Nucleus accumbens (tissue), 56 donors: ENCODE results near the gene HLA-B.
"Not testable (repeated sequence)": the region's sequence is repeated elsewhere in the genome, so short reads cannot be mapped to it uniquely, and the experiment has no call there.

ENCODE experiments used
- DNase-seq, 56 donors: peaks; one replicate each; lab custom pipeline; 2025; lab: John Stamatoyannopoulos, UW

Gene HLA-B

GRCh38 chr6:31386099-31386498 is 29.1 kb upstream of the HLA-B start:
- DNase-seq: no peak

DNA sequence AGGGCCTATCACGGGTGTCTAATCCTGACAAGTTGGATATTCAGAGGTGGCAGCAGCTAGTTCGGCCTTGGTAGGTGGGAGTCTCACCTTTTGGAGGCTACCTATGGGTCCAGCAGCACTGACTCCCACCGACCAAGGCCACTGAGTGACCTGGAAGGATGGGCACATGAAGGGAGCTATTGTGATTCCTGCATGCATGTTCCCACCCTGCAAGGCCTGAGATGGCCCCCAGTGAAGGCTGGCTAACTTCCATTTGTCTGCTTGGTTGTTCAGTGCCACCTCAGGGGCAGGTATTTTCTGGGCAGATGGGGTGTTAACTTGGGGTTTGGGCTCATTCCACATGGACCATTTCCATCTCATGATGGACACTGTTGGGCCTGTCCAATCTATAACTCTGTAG is 28.1 kb upstream of the HLA-B start:
- DNase-seq: no peak

DNA sequence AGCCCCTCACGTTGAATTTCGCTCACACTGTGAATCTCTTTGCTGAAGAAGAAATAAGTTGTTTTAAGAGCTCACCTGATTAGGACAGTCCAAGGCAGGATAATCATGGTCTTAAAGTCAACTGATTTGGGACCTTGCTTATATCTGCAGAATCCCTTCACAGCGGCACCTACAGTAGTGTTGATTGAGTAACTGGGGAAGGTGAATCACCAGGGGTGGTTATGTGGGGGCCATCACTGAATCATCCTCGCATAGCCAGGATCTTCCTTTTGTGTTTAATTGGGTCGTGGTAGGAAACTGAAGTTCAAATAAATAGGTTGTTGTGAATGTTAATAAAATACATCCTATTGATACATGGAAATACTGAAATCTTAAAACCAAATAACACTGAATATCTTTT is 26.2 kb upstream of the HLA-B start:
- DNase-seq: no peak

GRCh38 chr6:31381666-31382065 is 24.7 kb upstream of the HLA-B start:
- DNase-seq: no peak

GRCh38 chr6:31379850-31380249 is 22.9 kb upstream of the HLA-B start:
- DNase-seq: no peak

GRCh38 chr6:31378721-31379103 is 21.7 kb upstream of the HLA-B start:
- no peak for DNase-seq

- no peak for DNase-seq
Measured at GRCh38 chr6:31378062-31378720, 21.2 kb upstream of the HLA-B start.

DNA sequence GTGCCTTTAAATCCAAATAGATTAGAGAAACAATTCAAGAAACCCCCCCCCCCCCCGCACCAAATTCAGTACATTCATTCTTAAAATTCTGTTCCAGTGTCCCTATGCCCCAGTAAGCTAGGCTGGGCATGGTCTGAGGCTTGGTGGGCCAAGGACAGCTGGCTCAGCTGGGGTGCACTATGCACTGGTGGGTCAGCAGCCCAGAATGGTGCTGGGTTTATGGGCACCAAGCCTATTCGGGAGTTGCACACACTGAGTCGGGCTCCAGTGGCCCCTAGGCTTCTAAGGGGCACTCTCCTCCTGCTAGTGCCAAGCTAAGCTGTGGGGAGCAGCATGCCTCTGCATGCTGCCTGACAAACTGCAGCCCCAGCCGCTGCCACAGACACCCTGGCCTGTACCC is 20.1 kb upstream of the HLA-B start:
- no peak for DNase-seq

- DNase-seq: no peak
Measured at GRCh38 chr6:31375699-31376098, 18.7 kb upstream of the HLA-B start.

GRCh38 chr6:31374118-31374517 is 17.1 kb upstream of the HLA-B start:
- DNase-seq: not testable (repeated sequence)

GRCh38 chr6:31368461-31368860 is 11.5 kb upstream of the HLA-B start:
- DNase-seq: no peak

- peak in 53 of 56 donors; percentile 14 to 91 (median 68) for DNase-seq
Measured at GRCh38 chr6:31366693-31367470, 9.9 kb upstream of the HLA-B start.

- no peak for DNase-seq
Measured at GRCh38 chr6:31365864-31366263, 8.9 kb upstream of the HLA-B start.

DNA sequence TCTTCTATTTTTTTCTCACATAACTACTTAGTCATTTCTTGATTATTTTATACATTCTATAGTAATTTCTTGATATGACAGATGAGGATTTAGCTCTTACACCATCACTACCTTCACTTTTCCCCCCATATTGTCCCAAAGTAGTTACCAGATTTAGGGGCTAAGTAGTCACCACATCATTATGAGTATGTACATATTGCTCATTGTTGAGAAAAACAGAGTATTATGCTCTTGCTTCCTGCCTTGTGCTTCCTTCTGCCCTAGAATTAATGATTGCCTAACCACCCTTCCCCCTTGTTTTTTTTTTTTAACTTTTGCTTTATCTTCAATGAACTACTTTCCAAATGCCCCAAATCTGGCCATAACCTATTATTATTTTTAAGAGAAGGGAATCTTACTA is 6.8 kb upstream of the HLA-B start:
- no peak for DNase-seq

GRCh38 chr6:31362751-31363150 is 5.8 kb upstream of the HLA-B start:
- DNase-seq: no peak

DNA sequence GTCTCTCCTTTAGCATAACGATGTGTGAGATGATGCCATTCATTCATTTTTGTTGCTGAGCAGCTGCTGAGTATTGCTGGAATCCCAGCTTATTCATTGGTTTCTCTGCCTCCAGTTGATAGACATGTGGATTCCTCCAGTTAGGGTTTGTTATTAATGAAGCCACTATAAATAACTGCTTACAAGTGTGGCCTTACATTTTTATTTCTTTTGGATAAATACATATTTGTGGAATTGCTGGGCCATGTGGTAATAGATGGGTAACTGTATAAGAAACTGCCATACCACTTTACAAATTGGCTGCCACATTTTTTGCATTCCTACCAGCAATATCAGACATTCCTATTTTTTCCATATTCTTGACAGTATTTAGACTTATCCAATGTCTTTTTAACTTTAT is 2.6 kb upstream of the HLA-B start:
- no peak for DNase-seq

- no peak for DNase-seq
Measured at GRCh38 chr6:31358302-31358701, 1.3 kb upstream of the HLA-B start.

DNA sequence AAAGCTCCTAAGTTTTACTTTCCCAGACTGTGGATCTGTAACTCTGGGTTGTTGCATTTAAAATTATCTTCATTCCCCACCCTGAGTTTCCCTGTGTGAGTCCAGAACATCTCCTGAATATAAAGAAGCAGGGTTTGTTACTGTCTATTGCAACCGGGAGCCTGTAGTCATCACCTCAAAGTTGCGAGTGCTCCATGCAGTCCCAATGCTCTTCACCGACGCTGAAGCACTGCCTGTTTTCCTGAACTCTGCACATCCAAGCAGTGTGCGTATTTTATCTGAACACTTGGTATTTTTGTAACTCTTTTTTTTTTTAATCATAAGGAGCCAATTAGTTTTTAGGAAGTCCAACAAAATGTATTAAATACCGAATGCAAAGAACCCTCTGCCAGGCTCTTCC is 907 bp upstream of the HLA-B start:
- DNase-seq: no peak

DNA sequence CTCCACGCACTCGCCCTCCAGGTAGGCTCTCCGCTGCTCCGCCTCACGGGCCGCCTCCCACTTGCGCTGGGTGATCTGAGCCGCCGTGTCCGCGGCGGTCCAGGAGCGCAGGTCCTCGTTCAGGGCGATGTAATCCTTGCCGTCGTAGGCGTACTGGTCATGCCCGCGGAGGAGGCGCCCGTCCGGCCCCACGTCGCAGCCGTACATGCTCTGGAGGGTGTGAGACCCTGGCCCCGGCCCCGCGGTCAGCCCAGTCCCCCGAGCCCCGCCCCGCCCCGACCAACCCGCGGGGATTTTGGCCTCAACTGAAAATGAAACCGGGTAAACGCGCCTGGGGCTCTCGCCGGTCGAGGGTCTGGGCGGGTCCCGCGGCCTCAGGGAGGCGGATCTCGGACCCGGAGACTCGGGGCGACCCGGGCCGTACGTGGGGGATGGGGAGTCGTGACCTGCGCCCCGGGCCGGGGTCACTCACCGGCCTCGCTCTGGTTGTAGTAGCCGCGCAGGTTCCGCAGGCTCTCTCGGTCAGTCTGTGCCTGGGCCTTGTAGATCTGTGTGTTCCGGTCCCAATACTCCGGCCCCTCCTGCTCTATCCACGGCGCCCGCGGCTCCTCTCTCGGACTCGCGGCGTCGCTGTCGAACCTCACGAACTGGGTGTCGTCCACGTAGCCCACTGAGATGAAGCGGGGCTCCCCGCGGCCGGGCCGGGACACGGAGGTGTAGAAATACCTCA is 598 bp downstream of the HLA-B start:
- DNase-seq: peak in 3 of 56 donors; percentile 2 to 22 (median 19)

GRCh38 chr6:31355583-31355948 is 1.4 kb downstream of the HLA-B start:
- no peak for DNase-seq

GRCh38 chr6:31354864-31355582 is 2.0 kb downstream of the HLA-B start:
- DNase-seq: no peak
